DND-41 (cell line): Measurements from ENCODE around the gene ANKRD11.
"Not testable (repeated sequence)": the region's sequence is repeated elsewhere in the genome, so short reads cannot be mapped to it uniquely, and the experiment has no call there.

Experiments used
- CTCF ChIP-seq: IDR thresholded peaks from 2 replicates; pipeline ENCODE4 v1.5.1; 2012; ENCODE audit warnings: borderline replicate concordance, low read length, moderate library complexity, mild to moderate bottlenecking; ENCODE audit not compliant: poor library complexity, severe bottlenecking; ENCODE audit errors: extremely low read depth
- EZH2 ChIP-seq: IDR thresholded peaks from 3 replicates; pipeline ENCODE4 v1.6.1; 2012; ENCODE audit warnings: borderline replicate concordance, low read depth, mild to moderate bottlenecking, moderate library complexity, low read length, inconsistent platforms; ENCODE audit not compliant: severe bottlenecking

DNA sequence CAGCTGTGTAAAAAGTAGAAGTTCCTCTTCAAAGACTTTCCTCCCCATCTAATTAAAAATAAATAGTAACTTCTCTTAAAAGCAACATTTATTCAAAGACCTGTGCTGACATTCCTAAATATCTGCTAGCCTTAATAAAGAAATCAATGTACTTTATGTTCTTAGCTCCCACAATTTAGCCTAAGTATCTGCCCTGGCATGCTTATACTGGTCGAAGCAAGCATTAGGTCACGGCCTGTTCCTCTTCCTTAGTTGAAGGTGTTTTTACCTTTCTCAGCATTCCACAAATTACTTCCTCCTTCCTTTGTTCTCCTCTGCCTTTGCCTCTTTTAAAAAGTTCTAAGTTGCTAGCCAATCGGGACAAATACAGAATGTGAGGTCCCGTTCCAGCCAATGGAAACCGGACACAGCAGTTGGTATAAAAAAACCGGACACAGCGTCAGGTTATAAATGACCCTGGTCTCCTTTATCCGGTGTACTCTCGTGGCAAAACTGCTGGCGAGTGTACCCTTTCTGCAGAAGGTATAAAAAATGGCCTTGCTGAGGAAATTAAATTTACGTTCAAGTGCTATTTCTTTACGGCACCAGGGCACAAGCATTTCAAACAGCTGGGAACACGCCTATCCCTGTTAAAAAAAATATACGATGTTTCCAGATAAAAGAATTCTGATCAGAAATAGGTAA, 127.7 kb downstream of the ANKRD11 start:
- not testable (repeated sequence) for TF ChIP-seq EZH2, CTCF
